ENCODE measurements around the gene PNMT.

Gene PNMT

DNA sequence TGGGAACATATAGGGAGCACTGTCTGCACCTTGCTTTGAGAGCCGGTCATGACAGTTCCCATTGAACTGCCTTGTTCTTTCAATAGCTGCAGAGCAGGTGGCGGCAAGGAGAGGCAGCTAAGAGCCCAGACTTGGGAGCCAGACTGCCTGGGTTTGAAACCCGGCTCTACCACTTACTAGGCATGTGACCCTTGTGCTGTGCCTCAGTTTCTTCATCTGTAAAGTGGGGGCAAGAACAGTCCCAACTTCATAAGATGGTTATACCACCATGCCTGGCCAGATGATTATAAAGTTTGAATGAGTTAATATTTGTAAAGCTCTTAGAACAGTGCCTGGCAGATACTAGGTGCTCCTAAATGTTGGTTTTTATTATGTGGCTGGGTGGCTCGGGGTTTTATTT, 46.0 kb downstream of the PNMT start:
- Histone ChIP-seq H3K36me3 (ENCODE audit: control insufficient read depth in 2 of 2, insufficient read depth in 1 of 2, low read length in 2 of 2) (peaks cover 18 to 81% of the 10 kb centered on the region in 2 experiments), H3K27ac (ENCODE audit: extremely low read depth, low read depth, low read length) (no peak overlapping the region), H3K9me3 (ENCODE audit: control insufficient read depth, insufficient read depth, low read depth, low read length) (no peaks in the 10 kb centered on the region), H3K4me3 (ENCODE audit: low read depth, low read length) (no peak overlapping the region), H3K4me1 (ENCODE audit: control insufficient read depth, insufficient read depth, low read length) (no peaks in the 10 kb centered on the region)
- TF ChIP-seq ZNF221 (tag by site-specific recombination; IDR thresholded peaks at IDR 0.05; ENCODE audit: borderline replicate concordance) (no peak), GLI2 (tag by site-specific recombination; IDR thresholded peaks at IDR 0.05; ENCODE audit: borderline replicate concordance, low read depth) (no peak), ZBTB26 (tag by site-specific recombination; optimal IDR thresholded peaks at IDR 0.05) (no peak), TSHZ1 (tag by site-specific recombination; IDR thresholded peaks at IDR 0.05; ENCODE audit: borderline replicate concordance) (no peak), ZNF148 (tag by site-specific recombination; IDR thresholded peaks at IDR 0.05; ENCODE audit: borderline replicate concordance) (no peak), ZNF488 (tag by site-specific recombination; IDR thresholded peaks at IDR 0.05) (no peak), ZFP41 (tag by site-specific recombination; IDR thresholded peaks at IDR 0.05; ENCODE audit: borderline replicate concordance) (no peak), ZBTB17 (tag by site-specific recombination; IDR thresholded peaks at IDR 0.05) (no peak), ZNF214 (tag by site-specific recombination; IDR thresholded peaks at IDR 0.05; ENCODE audit: borderline replicate concordance) (no peak), KLF9 (tag by site-specific recombination; IDR thresholded peaks at IDR 0.05; ENCODE audit: low read depth) (no peak), ZNF416 (tag by site-specific recombination; IDR thresholded peaks at IDR 0.05) (no peak), ZNF776 (tag by site-specific recombination; IDR thresholded peaks at IDR 0.05; ENCODE audit: borderline replicate concordance) (no peak), ZNF155 (tag by site-specific recombination; IDR thresholded peaks at IDR 0.05) (no peak), GLI4 (tag by site-specific recombination; IDR thresholded peaks at IDR 0.05) (no peak), ZNF202 (tag by site-specific recombination; IDR thresholded peaks at IDR 0.05; ENCODE audit: borderline replicate concordance) (no peak), ZNF558 (tag by site-specific recombination; IDR thresholded peaks at IDR 0.05) (no peak), ZNF169 (tag by site-specific recombination; IDR thresholded peaks at IDR 0.05) (no peak)
- TF ChIP-seq, protein P1, sequence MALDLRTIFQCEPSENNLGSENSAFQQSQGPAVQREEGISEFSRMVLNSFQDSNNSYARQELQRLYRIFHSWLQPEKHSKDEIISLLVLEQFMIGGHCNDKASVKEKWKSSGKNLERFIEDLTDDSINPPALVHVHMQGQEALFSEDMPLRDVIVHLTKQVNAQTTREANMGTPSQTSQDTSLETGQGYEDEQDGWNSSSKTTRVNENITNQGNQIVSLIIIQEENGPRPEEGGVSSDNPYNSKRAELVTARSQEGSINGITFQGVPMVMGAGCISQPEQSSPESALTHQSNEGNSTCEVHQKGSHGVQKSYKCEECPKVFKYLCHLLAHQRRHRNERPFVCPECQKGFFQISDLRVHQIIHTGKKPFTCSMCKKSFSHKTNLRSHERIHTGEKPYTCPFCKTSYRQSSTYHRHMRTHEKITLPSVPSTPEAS (tag by site-specific recombination; IDR thresholded peaks at IDR 0.05) = no peak
- TF ChIP-seq, protein P2, sequence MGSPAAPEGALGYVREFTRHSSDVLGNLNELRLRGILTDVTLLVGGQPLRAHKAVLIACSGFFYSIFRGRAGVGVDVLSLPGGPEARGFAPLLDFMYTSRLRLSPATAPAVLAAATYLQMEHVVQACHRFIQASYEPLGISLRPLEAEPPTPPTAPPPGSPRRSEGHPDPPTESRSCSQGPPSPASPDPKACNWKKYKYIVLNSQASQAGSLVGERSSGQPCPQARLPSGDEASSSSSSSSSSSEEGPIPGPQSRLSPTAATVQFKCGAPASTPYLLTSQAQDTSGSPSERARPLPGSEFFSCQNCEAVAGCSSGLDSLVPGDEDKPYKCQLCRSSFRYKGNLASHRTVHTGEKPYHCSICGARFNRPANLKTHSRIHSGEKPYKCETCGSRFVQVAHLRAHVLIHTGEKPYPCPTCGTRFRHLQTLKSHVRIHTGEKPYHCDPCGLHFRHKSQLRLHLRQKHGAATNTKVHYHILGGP (tag by site-specific recombination; IDR thresholded peaks at IDR 0.05) = no peak
- TF ChIP-seq, protein P3, sequence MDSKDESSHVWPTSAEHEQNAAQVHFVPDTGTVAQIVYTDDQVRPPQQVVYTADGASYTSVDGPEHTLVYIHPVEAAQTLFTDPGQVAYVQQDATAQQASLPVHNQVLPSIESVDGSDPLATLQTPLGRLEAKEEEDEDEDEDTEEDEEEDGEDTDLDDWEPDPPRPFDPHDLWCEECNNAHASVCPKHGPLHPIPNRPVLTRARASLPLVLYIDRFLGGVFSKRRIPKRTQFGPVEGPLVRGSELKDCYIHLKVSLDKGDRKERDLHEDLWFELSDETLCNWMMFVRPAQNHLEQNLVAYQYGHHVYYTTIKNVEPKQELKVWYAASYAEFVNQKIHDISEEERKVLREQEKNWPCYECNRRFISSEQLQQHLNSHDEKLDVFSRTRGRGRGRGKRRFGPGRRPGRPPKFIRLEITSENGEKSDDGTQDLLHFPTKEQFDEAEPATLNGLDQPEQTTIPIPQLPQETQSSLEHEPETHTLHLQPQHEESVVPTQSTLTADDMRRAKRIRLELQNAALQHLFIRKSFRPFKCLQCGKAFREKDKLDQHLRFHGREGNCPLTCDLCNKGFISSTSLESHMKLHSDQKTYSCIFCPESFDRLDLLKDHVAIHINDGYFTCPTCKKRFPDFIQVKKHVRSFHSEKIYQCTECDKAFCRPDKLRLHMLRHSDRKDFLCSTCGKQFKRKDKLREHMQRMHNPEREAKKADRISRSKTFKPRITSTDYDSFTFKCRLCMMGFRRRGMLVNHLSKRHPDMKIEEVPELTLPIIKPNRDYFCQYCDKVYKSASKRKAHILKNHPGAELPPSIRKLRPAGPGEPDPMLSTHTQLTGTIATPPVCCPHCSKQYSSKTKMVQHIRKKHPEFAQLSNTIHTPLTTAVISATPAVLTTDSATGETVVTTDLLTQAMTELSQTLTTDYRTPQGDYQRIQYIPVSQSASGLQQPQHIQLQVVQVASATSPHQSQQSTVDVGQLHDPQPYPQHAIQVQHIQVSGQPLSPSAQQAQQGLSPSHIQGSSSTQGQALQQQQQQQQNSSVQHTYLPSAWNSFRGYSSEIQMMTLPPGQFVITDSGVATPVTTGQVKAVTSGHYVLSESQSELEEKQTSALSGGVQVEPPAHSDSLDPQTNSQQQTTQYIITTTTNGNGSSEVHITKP (tag by site-specific recombination; IDR thresholded peaks at IDR 0.05) = no peak
- ChIA-PET CTCF (interaction anchor here (0.9 kb wide), 1 partner anchor 15 kb away, joined by 6 read pairs; the partner anchor contains the start of gene MIEN1), POLR2A (interaction anchor here (1.0 kb wide), 1 partner anchor 12 kb away, joined by 5 read pairs; no protein-coding TSS in a partner anchor)
